IMR-90 (cell line): ENCODE results near the gene TP63. TPM values are rescaled to one million over a fixed set of nuclear protein-coding genes. Genes with fewer than 3 reads are reported as not detected.

ENCODE experiments used
- ATAC-seq: fragments of 200-7000 bp; cut with Tn5 transposase; 2 replicates; pipeline ENCODE4 v1.9.1; 2020; ENCODE audit warnings: low read depth, mild to moderate bottlenecking, moderate library complexity
- BruUV-seq: library from RNA; stranded (reverse); fragments of 400-500 nt; replicated peaks from 2 replicates; lab custom pipeline; 2021; lab: Mats Ljungman, UMichigan
- CTCF ChIA-PET: fragments of 300-600 bp; formaldehyde crosslinking; extraction: SDS; loops from one replicate; lab custom pipeline; 2021; ENCODE audit warnings: antibody characterized with exemption; lab: Yijun Ruan, JAX
- POLR2A ChIA-PET: fragments of 300-600 bp; sonication (Branson Sonifier 250); formaldehyde crosslinking; loops from one replicate; lab custom pipeline; 2022; ENCODE audit warnings: antibody characterized with exemption; ENCODE audit not compliant: unreplicated experiment; lab: Charles Lee
- DNase-seq: peaks from one replicate; pipeline ENCODE4 v3.0.0; 2013
- H2AFZ ChIP-seq: replicated peaks from 2 replicates; pipeline ENCODE3; 2013; ENCODE audit warnings: low read length, mild to moderate bottlenecking; ENCODE audit not compliant: poor library complexity
- H2AK5ac ChIP-seq: 2 replicates; pipeline ENCODE4 v1.6.1; 2013; ENCODE audit warnings: low read depth, low read length, inconsistent platforms
- H2AK9ac ChIP-seq: replicated peaks from 2 replicates; pipeline ENCODE3; 2013; ENCODE audit warnings: mild to moderate bottlenecking, low read depth, low read length, moderate library complexity; ENCODE audit not compliant: poor library complexity
- H2BK120ac ChIP-seq: 2 replicates; pipeline ENCODE4 v1.6.1; 2013; ENCODE audit warnings: low read depth, low read length, inconsistent platforms
- H2BK15ac ChIP-seq: 3 replicates; pipeline ENCODE4 v1.6.1; 2013; ENCODE audit warnings: low read depth, low read length, inconsistent platforms
- H2BK20ac ChIP-seq: 2 replicates; pipeline ENCODE4 v1.6.1; 2013; ENCODE audit warnings: low read depth, mild to moderate bottlenecking, inconsistent platforms, low read length, moderate library complexity
- H2BK5ac ChIP-seq: 2 replicates; pipeline ENCODE4 v1.6.1; 2013; ENCODE audit warnings: mild to moderate bottlenecking, low read depth, low read length, inconsistent platforms; ENCODE audit not compliant: poor library complexity, severe bottlenecking
- H3K14ac ChIP-seq: replicated peaks from 2 replicates; pipeline ENCODE4 v1.6.1; 2013; ENCODE audit warnings: low read depth, low read length, inconsistent platforms
- H3K18ac ChIP-seq: 2 replicates; pipeline ENCODE4 v1.6.1; 2013; ENCODE audit warnings: low read depth, low read length, control low read depth
- H3K23ac ChIP-seq: 2 replicates; pipeline ENCODE4 v1.6.1; 2013; ENCODE audit warnings: low read depth, low read length, inconsistent platforms
- H3K27ac ChIP-seq: 2 replicates; pipeline ENCODE4 v1.5.1; 2013; ENCODE audit warnings: mild to moderate bottlenecking, control low read depth, low read length; ENCODE audit not compliant: insufficient read depth
- H3K27me3 ChIP-seq: 2 replicates; pipeline ENCODE4 v1.6.1; 2013; ENCODE audit warnings: low read length; ENCODE audit not compliant: control insufficient read depth, insufficient read depth
- H3K36me3 ChIP-seq: 2 replicates; pipeline ENCODE4 v1.6.1; 2013; ENCODE audit warnings: low read length, mixed read lengths; ENCODE audit not compliant: control insufficient read depth, insufficient read depth
- H3K4ac ChIP-seq: 2 replicates; pipeline ENCODE4 v1.6.1; 2013; ENCODE audit warnings: low read depth, low read length, inconsistent platforms
- H3K4me1 ChIP-seq: 2 replicates; pipeline ENCODE4 v1.6.1; 2013; ENCODE audit warnings: low read length, mixed read lengths; ENCODE audit not compliant: control insufficient read depth, insufficient read depth
- H3K4me2 ChIP-seq: 2 replicates; pipeline ENCODE4 v1.6.1; 2013; ENCODE audit warnings: low read depth, mild to moderate bottlenecking, control low read depth, low read length, moderate library complexity
- H3K4me3 ChIP-seq: 2 replicates; pipeline ENCODE4 v1.5.1; 2013; ENCODE audit warnings: low read depth, mild to moderate bottlenecking, control low read depth, low read length, moderate library complexity; ENCODE audit not compliant: insufficient read depth
- H3K56ac ChIP-seq: 2 replicates; pipeline ENCODE4 v1.6.1; 2013; ENCODE audit warnings: low read length, inconsistent platforms; ENCODE audit not compliant: insufficient read depth; ENCODE audit errors: extremely low read depth
- H3K79me1 ChIP-seq, 2 experiments: 2 replicates each; pipeline ENCODE4 v1.6.1; 2013; ENCODE audit warnings: low read length in 2 of 2, inconsistent platforms in 1 of 2, low read depth in 1 of 2
- H3K9ac ChIP-seq: 2 replicates; pipeline ENCODE4 v1.6.1; 2013; ENCODE audit warnings: low read depth, low read length, control low read depth
- H3K9me1 ChIP-seq: 2 replicates; pipeline ENCODE4 v1.6.1; 2013; ENCODE audit warnings: low read length, inconsistent platforms; ENCODE audit not compliant: insufficient read depth
- H3K9me3 ChIP-seq: 2 replicates; pipeline ENCODE4 v1.6.1; 2013; ENCODE audit warnings: low read length; ENCODE audit not compliant: control insufficient read depth, insufficient read depth
- H4K20me1 ChIP-seq: 2 replicates; pipeline ENCODE4 v1.6.1; 2013; ENCODE audit warnings: low read length, inconsistent platforms; ENCODE audit not compliant: insufficient read depth
- H4K5ac ChIP-seq: 2 replicates; pipeline ENCODE4 v1.6.1; 2013; ENCODE audit warnings: mild to moderate bottlenecking, low read depth, low read length, control low read depth
- H4K8ac ChIP-seq, 2 experiments: 2 replicates each; pipeline ENCODE4 v1.6.1; 2013; ENCODE audit warnings: low read depth in 2 of 2, low read length in 2 of 2, control low read depth in 1 of 2, inconsistent platforms in 1 of 2
- H4K91ac ChIP-seq: 2 replicates; pipeline ENCODE4 v1.6.1; 2013; ENCODE audit warnings: low read depth, low read length, inconsistent platforms; ENCODE audit not compliant: insufficient read depth
- CEBPB ChIP-seq: IDR thresholded peaks from 2 replicates; pipeline ENCODE4 v1.6.1; 2012; ENCODE audit warnings: low read depth, low read length, improper control_type of control experiment
- FOS ChIP-seq: fragments of 150-350 bp; IDR thresholded peaks from 2 replicates; pipeline ENCODE4 v1.6.1; 2016; ENCODE audit warnings: low read depth, low read length
- NFE2L2 ChIP-seq: fragments of 150-350 bp; IDR thresholded peaks from 2 replicates; pipeline ENCODE4 v1.6.1; 2016; ENCODE audit warnings: low read depth, mild to moderate bottlenecking, low read length
- POLR2A ChIP-seq: IDR thresholded peaks from 2 replicates; pipeline ENCODE4 v1.6.1; 2012; ENCODE audit warnings: mild to moderate bottlenecking, low read depth, low read length
- RCOR1 ChIP-seq: IDR thresholded peaks from 2 replicates; pipeline ENCODE4 v1.6.1; 2012; ENCODE audit warnings: mild to moderate bottlenecking, low read length, improper control_type of control experiment; ENCODE audit not compliant: insufficient replicate concordance
- SMC3 ChIP-seq: fragments of 150-350 bp; IDR thresholded peaks from 2 replicates; pipeline ENCODE4 v1.6.1; 2016; ENCODE audit warnings: low read depth, mild to moderate bottlenecking, antibody characterized with exemption, low read length, moderate library complexity
- WGBS, 2 experiments: methylation state at CpG; one replicate each; pipeline versions ENCODE4 v1.1.5 to v1.1.7; 2013; ENCODE audit warnings: missing lambda C conversion rate in 2 of 2; ENCODE audit not compliant: insufficient read length in 1 of 2; ENCODE audit errors: extremely low coverage in 2 of 2; 5-methylcytosine and 5-hydroxymethylcytosine counted together
- dilution Hi-C: fragments of 300-500 bp; cut with HindIII; formaldehyde crosslinking; loops from one replicate; pipeline ENCODE4 v1.14.3; 2018; ENCODE audit warnings: low sequenced_read_pairs; ENCODE audit not compliant: unreplicated experiment
- in situ Hi-C: fragments of 300-500 bp; cut with MboI; formaldehyde crosslinking; loops from 3 replicates; pipeline ENCODE4 v1.14.3; 2019; ENCODE audit warnings: low sequenced_read_pairs, inconsistent platforms, mixed read lengths
- intact Hi-C: fragments of 100-400 bp; cut with micrococcal nuclease; formaldehyde crosslinking; loops from 2 replicates; pipeline ENCODE4 v1.10.0; 2022
- polyA plus RNA-seq, 3 experiments: library from polyadenylated mRNA; depleted of rRNA; stranded (reverse); fragments of >200 nt; gene quantifications; 2 replicates each; pipeline ENCODE4 v1.2.3, GENCODE V29; 2012; ENCODE audit warnings: low replicate concordance in 1 of 3
- total RNA-seq: library from RNA; depleted of rRNA; stranded (reverse); fragments of >200 nt; gene quantifications from 2 replicates; pipeline ENCODE4 v1.2.3, GENCODE V29; 2012

Gene TP63
- total and polyA plus RNA-seq, 2 of the 4 experiments (the other 2 are of a cell fraction), result not detected

DNA sequence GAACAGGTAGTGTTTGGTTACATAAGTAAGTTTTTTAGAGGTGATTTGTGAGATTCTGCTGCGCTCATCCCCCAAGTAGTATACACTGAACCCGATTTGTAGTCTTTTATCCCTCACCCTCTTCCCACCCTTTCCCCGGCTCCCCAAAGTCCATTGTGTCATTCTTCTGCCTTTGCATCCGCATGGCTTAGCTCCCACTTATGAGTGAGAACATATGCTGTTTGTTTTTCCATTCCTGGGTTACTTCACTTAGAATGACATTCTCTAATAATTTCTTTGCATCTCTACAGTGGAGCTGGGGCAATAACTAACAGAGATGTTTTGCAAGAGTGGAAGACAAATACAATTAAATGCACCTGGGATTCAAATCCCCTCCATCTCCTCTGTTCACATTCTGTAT is 93.2 kb downstream of the TP63 start:
- Histone ChIP-seq H2BK15ac (no peak overlapping the region), H3K27me3 (no peaks in the 10 kb centered on the region), H2AK5ac (no peak overlapping the region), H2AK9ac (no peak overlapping the region), H3K4me3 (no peak overlapping the region), H3K14ac (no peak overlapping the region), H3K36me3 (no peaks in the 10 kb centered on the region), H3K23ac (no peak overlapping the region), H2BK20ac (no peak overlapping the region), H4K8ac (no peak overlapping the region), H3K9me3 (no peaks in the 10 kb centered on the region), H3K9ac (no peak overlapping the region), H2AFZ (no peak overlapping the region), H3K4me1 (peaks cover 1% of the 10 kb centered on the region; the same call in 1 of the 2 replicates), H3K9me1 (no peaks in the 10 kb centered on the region), H2BK120ac (no peak overlapping the region), H3K79me1 (no peaks in the 10 kb centered on the region), H3K4ac (no peak overlapping the region), H3K56ac (no peak overlapping the region), H4K20me1 (no peaks in the 10 kb centered on the region), H2BK5ac (no peak overlapping the region), H3K18ac (no peak overlapping the region), H3K27ac (no peak overlapping the region), H4K5ac (no peak overlapping the region), H4K91ac (no peak overlapping the region), H3K4me2 (no peak overlapping the region)
- DNase-seq, result peak; percentile 36
- no CpG with 5 or more reads among the region's 4 CpGs for WGBS, 2 experiments
- in situ Hi-C loops (no loop called here), intact Hi-C loops (no loop called here), dilution Hi-C loops (no loop called here)
- CTCF ChIA-PET, result no interaction called here
- no peak for ATAC-seq
- TF ChIP-seq SMC3 (no peak), FOS (no peak), POLR2A (no peak), NFE2L2 (no peak), CEBPB (no peak), RCOR1 (no peak)
- POLR2A ChIA-PET, result no interaction called here
- BruUV-seq, result no TSS peak
